Upper lobe of right lung (tissue), 1 donor: ENCODE data around the gene ZNF680. TPM values are rescaled to one million over a fixed set of nuclear protein-coding genes. Genes with fewer than 3 reads are reported as not detected.

Source experiments
- ATAC-seq: fragments of 200-7000 bp; cut with Tn5 transposase; one replicate; pipeline ENCODE4 v1.9.1; 2020; ENCODE audit warnings: mild to moderate bottlenecking, moderate library complexity
- DNase-seq: peaks from one replicate; pipeline ENCODE4 v3.0.0-alpha.2; 2020
- H3K27ac ChIP-seq: fragments of 200-600 bp; one replicate; pipeline ENCODE4 v1.8.0; 2022
- H3K27me3 ChIP-seq: fragments of 200-600 bp; one replicate; pipeline ENCODE4 v1.8.0; 2022; ENCODE audit warnings: mild to moderate bottlenecking
- H3K36me3 ChIP-seq: fragments of 200-600 bp; one replicate; pipeline ENCODE4 v1.8.0; 2022
- H3K4me1 ChIP-seq: fragments of 200-600 bp; one replicate; pipeline ENCODE4 v1.8.0; 2022
- H3K4me3 ChIP-seq: fragments of 200-600 bp; one replicate; pipeline ENCODE4 v1.8.0; 2022; ENCODE audit warnings: mild to moderate bottlenecking
- H3K9me3 ChIP-seq: fragments of 200-600 bp; one replicate; pipeline ENCODE4 v1.8.0; 2022
- intact Hi-C: fragments of 100-400 bp; cut with DNase I; formaldehyde crosslinking; loops from one replicate; pipeline ENCODE4 v1.11.0; 2022
- total RNA-seq: library from RNA; stranded (reverse); fragmentation: NEBNext Ultra II Directional; extraction: Animal tissue kit (Norgen Biotek cat#: 25700); gene quantifications from one replicate; pipeline ENCODE4 v1.2.1, GENCODE V29; 2021
- TF ChIP-seq, protein P1 (sequence below): fragments of 200-600 bp; IDR thresholded peaks from one replicate; pipeline ENCODE4 v1.8.0; 2022; ENCODE audit warnings: antibody characterized with exemption
- donor health status: DM: no; HTN: yes; CAD: no; lungs with severe emphysema.

Gene ZNF680
- total RNA-seq, 1 donor from 2014 or later: 17.3 TPM

DNA sequence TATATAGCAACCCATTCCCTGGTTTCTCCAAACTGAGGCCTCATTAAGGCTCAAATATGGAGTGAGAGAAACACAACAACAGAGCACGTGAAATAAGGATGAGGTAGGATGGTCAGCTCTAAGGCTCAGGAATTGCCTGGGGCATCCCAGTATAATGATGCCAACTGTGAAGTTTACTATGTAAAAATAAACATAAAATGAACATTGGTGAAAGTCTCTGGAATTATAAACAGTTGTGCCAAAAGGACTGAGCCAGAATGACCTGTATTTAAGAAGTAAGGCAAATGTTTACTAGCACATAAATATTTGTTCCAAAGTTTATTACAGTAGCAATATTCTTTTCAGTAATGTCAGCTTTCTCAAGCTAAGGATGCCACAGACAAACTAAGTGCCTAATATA lies 64.6 kb downstream of the ZNF680 start:
- Histone ChIP-seq H3K9me3 (peaks cover 17% of the 10 kb centered on the region), H3K27me3 (no peaks in the 10 kb centered on the region), H3K4me3 (no peak overlapping the region), H3K4me1 (no peaks in the 10 kb centered on the region), H3K27ac (no peak overlapping the region), H3K36me3 (no peaks in the 10 kb centered on the region)
- ATAC-seq (no peak), DNase-seq (no peak)
- TF ChIP-seq, protein P1, sequence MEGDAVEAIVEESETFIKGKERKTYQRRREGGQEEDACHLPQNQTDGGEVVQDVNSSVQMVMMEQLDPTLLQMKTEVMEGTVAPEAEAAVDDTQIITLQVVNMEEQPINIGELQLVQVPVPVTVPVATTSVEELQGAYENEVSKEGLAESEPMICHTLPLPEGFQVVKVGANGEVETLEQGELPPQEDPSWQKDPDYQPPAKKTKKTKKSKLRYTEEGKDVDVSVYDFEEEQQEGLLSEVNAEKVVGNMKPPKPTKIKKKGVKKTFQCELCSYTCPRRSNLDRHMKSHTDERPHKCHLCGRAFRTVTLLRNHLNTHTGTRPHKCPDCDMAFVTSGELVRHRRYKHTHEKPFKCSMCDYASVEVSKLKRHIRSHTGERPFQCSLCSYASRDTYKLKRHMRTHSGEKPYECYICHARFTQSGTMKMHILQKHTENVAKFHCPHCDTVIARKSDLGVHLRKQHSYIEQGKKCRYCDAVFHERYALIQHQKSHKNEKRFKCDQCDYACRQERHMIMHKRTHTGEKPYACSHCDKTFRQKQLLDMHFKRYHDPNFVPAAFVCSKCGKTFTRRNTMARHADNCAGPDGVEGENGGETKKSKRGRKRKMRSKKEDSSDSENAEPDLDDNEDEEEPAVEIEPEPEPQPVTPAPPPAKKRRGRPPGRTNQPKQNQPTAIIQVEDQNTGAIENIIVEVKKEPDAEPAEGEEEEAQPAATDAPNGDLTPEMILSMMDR: no peak
- intact Hi-C loops: no loop called here

DNA sequence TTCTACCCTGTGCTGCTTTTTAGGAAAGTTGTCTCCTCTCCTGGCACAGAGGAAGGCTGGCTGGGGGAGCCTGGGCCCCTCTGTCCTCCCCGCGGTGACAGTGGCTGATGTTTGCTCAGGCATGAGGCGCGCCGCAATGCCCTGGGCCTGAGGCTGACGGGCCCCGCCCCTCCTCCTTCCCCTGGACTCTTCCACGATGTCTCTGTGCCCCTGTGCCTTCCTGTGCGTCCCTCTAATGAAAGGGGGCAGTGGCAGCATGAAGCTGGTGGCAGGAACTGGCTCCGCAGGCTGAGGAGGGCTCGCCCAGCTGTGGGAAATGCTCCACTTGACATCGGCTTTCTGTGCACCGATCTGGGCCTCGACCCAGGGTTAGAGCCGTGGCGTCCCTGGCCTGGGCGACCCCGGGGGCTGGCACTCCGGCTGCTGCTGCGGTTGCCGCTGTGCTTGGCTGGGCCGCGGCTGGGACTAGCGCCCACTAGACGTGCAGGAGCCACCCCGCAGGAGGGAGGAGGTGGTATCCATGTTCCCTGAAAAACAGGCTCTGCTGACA lies 67.9 kb downstream of the ZNF680 start:
- H3K27me3 ChIP-seq: no peaks in the 10 kb centered on the region
- DNase-seq: no peak
- H3K4me3 ChIP-seq: no peak overlapping the region
- no peaks in the 10 kb centered on the region for H3K36me3 ChIP-seq
- no peaks in the 10 kb centered on the region for H3K4me1 ChIP-seq
- TF ChIP-seq, protein P1: no peak
- no peaks in the 10 kb centered on the region for H3K9me3 ChIP-seq
- intact Hi-C loops: no loop called here
- ATAC-seq: no peak
- H3K27ac ChIP-seq: no peak overlapping the region

DNA sequence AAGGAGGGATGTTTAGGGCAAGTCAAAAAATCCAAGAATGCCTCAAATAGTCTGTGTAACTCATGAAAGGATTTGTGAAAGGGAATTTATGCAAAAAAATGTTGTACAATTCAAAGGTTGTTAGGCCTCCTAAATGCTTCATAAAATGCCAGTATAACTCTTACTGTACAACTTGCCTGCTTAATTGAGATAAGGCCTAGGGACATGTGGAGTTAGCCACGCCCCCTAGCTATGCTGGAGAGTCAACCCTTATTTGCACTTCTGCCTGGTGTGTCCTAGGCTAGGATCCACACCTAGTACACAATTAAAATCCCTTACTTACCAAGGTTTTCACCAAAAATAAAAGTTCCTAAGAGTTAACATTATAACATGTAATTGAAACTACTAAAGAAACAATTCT lies 77.2 kb downstream of the ZNF680 start:
- H3K4me3 ChIP-seq: no peak overlapping the region
- intact Hi-C loops: no loop called here
- H3K9me3 ChIP-seq: peaks cover 7% of the 10 kb centered on the region
- H3K4me1 ChIP-seq: no peaks in the 10 kb centered on the region
- ATAC-seq (no peak), DNase-seq (no peak)
- TF ChIP-seq, protein P1: no peak
- no peaks in the 10 kb centered on the region for H3K27me3 ChIP-seq
- H3K27ac ChIP-seq: no peak overlapping the region
- H3K36me3 ChIP-seq: no peaks in the 10 kb centered on the region

Other genes starting within 250 kb of the ZNF680 start
- gene ZNF736, start 249.1 kb downstream of the ZNF680 start, total RNA-seq: 13.5 TPM
- 3.4 TPM for gene ZNF107, start 103.1 kb upstream of the ZNF680 start, total RNA-seq
- gene ZNF138, start 231.4 kb upstream of the ZNF680 start, total RNA-seq: 5.2 TPM